ENCODE results near the gene C1QB. TPM values are rescaled to one million over a fixed set of nuclear protein-coding genes. Genes with fewer than 3 reads are reported as not detected.

Gene C1QB
- total and polyA plus RNA-seq, 4 donors = 93.9 to 335 (median 143) TPM

GRCh38 chr1:22637907-22638445, 15.1 kb upstream of the C1QB start (continued):
- TF ChIP-seq CTCF (IDR thresholded peaks at IDR 0.05; ENCODE audit: low read depth, low read length, missing input control) (no peak), YY1 (IDR thresholded peaks at IDR 0.05) (no peak), SP1 (IDR thresholded peaks at IDR 0.05) (no peak), TAF1 (conservative IDR thresholded peaks at IDR 0.05) (no peak), RXRA (IDR thresholded peaks at IDR 0.05) (no peak), MAX (IDR thresholded peaks at IDR 0.05) (no peak), GABPA (IDR thresholded peaks at IDR 0.05 in 1 of 2, conservative IDR thresholded peaks at IDR 0.05 in 1 of 2) (no peak), HNF4A (conservative IDR thresholded peaks at IDR 0.05) (no peak), FOXA1 (IDR thresholded peaks at IDR 0.05) (no peak)

GRCh38 chr1:22638476-22639234, 14.4 kb upstream of the C1QB start:
- H3K9me3 ChIP-seq (ENCODE audit: control insufficient read depth in 4 of 4, low read length in 3 of 4) = no peaks in the 10 kb centered on the region
- no peak for DNase-seq (ENCODE audit: low spot score)
- WGBS = 74% methylated on average over 23 of the region's 23 CpGs
- no peak overlapping the region for H3K9ac ChIP-seq (ENCODE audit: low read depth in 1 of 2, low read length in 2 of 2)
- TF ChIP-seq TAF1 (conservative IDR thresholded peaks at IDR 0.05) (no peak), HNF4G (IDR thresholded peaks at IDR 0.05) (no peak), CTCF (IDR thresholded peaks at IDR 0.05; ENCODE audit: low read depth, low read length, missing input control) (no peak), NR2F2 (IDR thresholded peaks at IDR 0.05) (no peak), YY1 (IDR thresholded peaks at IDR 0.05) (no peak), HNF4A (conservative IDR thresholded peaks at IDR 0.05) (no peak), REST (IDR thresholded peaks at IDR 0.05) (no peak), FOXA1 (IDR thresholded peaks at IDR 0.05) (no peak), JUND (IDR thresholded peaks at IDR 0.05) (no peak), MAX (IDR thresholded peaks at IDR 0.05) (no peak), FOXA2 (IDR thresholded peaks at IDR 0.05) (no peak), RAD21 (IDR thresholded peaks at IDR 0.05) (no peak), ZBTB33 (IDR thresholded peaks at IDR 0.05) (no peak), GABPA (IDR thresholded peaks at IDR 0.05 in 1 of 2, conservative IDR thresholded peaks at IDR 0.05 in 1 of 2) (no peak)
- peaks cover 0 to 1% (median 0%) of the 10 kb centered on the region in 4 donors for H3K4me1 ChIP-seq (ENCODE audit: control insufficient read depth in 4 of 4, insufficient read depth in 4 of 4, low read length in 3 of 4)
- no peaks in the 10 kb centered on the region for H3K27me3 ChIP-seq (ENCODE audit: control insufficient read depth in 4 of 4, insufficient read depth in 4 of 4, low read length in 3 of 4)
- peak overlapping the region in 1 of 3 donors; percentile 1 for H3K4me3 ChIP-seq (ENCODE audit: low read depth in 1 of 3, low read length in 3 of 3)
- no peaks in the 10 kb centered on the region for H3K36me3 ChIP-seq (ENCODE audit: control insufficient read depth in 4 of 4, insufficient read depth in 3 of 4, low read depth in 1 of 4, low read length in 3 of 4)
- H3K27ac ChIP-seq (ENCODE audit: low read depth in 1 of 2, low read length in 2 of 2) = no peak overlapping the region

Measured in liver (tissue), 9 donors.